Posterior cingulate gyrus (tissue), 11 donors: Measurements from ENCODE around the gene TPSD1.
A peak's percentile ranks its signal among the peaks of the same experiment; 100 is the strongest.
"Not testable (repeated sequence)": the region's sequence is repeated elsewhere in the genome, so short reads cannot be mapped to it uniquely, and the experiment has no call there.

Source experiments
- DNase-seq, 10 donors: peaks; one replicate each; pipeline versions ENCODE4 v3.0.0 to v3.0.0-alpha.2; 2020 to 2021; ENCODE audit warnings: mixed read lengths in 3 of 10
- intact Hi-C: fragments of 100-400 bp; cut with DNase I; formaldehyde crosslinking; loops from one replicate; pipeline ENCODE4 v1.15.1; 2023

TPSD1 gene

DNA sequence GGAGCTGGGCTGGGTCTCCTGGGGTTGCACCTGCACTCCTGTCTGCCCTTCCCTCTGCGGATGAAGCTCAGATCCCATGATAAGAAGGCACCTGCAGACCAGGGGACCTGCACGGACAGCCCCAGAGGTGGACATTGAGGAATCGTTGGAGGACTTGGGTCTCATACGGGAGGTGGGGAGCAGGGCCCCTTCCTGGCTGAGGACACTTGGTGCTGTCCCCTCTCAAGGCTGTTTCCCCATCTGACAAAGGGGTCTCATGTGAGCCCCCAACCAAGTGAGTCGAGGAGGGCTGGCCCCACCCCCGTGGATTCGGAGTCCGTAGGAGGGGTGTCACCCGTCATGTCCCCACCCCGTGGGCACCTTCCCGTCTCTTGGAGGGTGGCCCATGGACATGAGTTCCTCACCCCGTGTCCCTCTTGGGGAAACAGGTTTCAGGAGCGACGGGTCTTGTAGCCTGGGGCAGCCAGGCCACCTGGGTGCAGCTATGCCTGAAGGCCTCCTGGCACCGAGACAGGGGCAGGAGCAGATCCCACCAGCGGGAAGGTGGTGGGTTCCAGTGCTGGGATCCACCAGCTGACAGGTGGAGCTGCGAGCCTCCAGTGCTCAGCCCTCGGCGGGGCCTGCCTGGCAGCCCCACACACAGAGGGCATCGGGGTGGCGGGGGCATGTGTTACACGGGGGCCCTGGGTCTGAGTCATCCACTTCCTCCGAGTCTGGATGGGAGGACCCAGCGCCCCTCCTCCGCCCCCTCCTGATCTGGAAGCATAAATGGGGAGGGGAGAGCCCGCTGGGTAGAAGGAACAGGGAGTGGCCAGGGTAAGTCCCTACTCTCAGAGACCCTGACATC lies at the start of gene TPSD1:
Gene TPSD1 (plus strand): TSS at position 794 of the 847 bp plus-strand sequence. CDS start 212 bp downstream, outside the sequence.
- intact Hi-C loops, result not testable (repeated sequence)
- DNase-seq, result peak in 2 of 10 donors; percentile 59 to 63

DNA sequence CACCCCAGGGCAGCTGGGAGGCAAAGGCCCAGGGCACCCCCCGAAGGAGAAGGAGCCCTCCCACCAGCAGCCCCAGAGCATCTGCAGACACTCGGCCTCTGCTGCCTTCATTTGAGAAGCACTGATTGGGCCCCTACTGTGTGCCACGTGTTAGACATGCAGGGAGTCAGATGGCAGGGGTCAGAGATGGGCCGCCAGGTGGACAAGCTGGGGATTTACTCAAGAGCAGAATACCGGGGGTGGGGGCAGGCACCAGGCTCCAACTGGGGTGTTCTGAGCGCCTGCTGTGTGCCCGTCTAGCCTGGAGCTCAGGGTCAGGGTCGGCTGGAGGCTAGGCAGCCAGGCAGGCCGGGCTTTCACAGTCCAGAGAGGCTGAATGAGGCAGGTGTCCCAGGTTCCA lies 49.5 kb upstream of the TPSD1 start:
- intact Hi-C loops, result no loop called here
- no peak for DNase-seq

DNA sequence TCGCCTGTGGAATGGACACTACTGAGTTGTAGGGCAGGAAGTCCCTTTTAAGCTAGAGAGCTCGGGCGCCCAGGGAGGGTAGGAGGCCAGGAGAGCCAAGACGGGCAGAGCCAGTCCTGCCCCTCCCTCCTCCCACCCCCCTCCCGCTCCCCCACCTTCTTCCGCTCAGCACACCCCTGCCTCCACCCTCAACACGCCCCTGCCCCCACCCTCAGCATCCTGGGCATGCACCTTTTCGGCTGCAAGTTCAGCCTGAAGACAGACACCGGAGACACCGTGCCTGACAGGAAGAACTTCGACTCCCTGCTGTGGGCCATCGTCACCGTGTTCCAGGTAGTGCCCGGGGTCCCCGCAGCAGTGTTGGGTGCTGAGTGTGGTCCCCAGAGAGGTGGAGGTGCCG lies 49.1 kb upstream of the TPSD1 start:
- DNase-seq, result no peak
- intact Hi-C loops, result no loop called here

DNA sequence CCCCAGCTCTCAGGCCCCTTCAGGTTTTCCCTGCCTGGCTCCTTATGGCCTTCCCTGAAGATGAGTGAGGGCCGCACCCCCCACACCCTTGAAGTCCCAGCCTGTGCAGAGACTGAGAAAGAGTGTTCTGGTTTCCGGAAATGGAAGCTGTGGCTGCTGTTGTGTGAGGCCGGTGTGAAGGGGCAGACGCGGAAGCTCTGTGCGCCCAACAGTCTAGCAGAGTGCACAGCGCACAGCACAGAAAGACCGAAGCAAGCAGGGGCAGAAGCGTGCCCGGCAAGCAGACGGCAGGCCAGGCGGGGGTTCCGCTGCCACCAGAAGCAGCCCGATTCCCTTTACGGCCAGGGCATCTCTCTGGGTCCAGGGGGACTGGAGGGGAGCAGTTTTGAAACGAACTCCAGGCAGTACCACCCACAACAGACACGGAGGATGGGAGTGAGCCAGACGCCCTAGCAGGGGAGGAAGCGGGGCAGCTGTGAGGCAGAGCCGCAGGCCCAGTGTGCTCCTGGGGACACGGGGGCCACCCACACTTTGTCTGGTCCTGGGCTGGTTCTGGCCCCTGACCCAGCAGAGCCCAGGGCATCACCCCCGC lies 47.5 kb upstream of the TPSD1 start:
- intact Hi-C loops, result no loop called here

DNA sequence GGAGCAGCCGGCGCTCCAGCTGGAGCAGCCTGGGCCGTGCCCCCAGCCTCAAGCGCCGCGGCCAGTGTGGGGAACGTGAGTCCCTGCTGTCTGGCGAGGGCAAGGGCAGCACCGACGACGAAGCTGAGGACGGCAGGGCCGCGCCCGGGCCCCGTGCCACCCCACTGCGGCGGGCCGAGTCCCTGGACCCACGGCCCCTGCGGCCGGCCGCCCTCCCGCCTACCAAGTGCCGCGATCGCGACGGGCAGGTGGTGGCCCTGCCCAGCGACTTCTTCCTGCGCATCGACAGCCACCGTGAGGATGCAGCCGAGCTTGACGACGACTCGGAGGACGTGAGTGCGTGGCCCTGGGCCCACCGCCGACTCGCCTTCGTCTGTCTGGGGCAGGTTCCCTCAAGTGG lies 46.8 kb upstream of the TPSD1 start:
- intact Hi-C loops, result no loop called here
- DNase-seq, result no peak

More for the DNA sequence above, 47.5 kb upstream of the TPSD1 start:
- DNase-seq, result no peak

DNA sequence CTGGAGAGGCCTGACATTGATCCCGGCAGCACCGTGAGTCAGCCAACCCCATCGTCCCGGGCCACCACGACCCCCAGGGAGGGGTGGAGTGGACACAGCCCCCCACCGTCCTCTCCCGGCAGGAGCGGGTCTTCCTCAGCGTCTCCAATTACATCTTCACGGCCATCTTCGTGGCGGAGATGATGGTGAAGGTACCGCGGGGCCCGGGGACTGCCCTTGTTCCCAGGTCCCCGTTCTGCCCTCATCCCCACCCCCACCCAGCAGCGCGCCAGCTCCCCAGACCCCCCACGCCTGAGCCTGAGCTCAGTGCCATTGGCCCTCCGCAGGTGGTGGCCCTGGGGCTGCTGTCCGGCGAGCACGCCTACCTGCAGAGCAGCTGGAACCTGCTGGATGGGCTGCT lies 45.4 kb upstream of the TPSD1 start:
- intact Hi-C loops, result no loop called here

DNA sequence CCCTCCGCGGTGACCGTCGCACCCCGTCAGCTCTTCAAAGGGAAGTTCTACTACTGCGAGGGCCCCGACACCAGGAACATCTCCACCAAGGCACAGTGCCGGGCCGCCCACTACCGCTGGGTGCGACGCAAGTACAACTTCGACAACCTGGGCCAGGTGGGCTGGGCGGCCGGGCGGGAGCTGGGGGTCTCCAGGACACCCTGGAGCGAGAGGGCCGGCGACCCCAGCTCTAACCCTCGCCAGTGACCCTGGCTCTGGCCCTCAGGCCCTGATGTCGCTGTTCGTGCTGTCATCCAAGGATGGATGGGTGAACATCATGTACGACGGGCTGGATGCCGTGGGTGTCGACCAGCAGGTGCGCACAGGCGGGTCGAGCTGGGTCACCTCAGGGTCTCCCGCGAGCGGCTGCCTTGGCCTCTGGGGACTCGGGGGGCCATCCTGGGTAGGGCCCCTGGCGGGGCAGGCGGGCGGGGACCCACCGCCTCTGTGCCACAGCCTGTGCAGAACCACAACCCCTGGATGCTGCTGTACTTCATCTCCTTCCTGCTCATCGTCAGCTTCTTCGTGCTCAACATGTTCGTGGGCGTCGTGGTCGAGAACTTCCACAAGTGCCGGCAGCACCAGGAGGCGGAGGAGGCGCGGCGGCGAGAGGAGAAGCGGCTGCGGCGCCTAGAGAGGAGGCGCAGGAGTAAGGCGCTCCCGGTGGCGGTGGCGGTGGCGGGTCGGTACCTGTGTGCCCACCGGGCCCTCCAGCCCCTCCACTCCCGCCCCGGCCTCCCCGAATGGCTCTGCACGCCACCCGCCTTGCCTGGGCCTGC lies 44.2 kb upstream of the TPSD1 start:
- intact Hi-C loops, result no loop called here
- peak in 8 of 10 donors; percentile 35 to 95 (median 66) for DNase-seq

More for the DNA sequence above, 45.4 kb upstream of the TPSD1 start:
- DNase-seq, result no peak

DNA sequence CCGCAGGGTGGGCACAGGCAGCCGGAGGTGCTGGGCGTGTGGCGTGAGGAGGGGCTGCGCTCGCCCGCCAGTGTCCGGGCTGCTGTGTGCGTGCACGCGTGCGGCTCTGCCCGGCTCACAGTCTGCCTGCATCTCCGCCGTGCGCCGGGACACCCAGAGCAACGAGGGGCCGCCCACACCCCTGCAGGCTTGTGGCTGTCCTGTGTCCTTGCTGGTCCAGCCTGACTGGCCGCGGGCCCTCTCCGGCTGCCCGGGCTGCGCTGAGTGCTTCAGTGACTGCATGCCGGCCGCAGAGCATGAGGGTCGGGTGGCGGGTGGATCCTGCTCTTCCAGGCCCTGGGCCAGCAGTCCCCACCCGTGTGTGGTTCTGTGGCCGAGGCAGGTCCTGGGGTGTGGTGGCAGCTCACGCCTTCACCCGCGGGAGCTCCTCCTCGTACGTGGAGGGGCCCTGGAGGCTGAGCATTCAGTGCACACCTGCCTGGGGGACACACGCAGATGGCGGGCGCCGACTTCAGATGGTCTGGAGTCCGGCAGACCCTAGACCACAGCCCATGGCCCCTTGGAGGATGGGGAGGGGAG lies 43.2 kb upstream of the TPSD1 start:
- DNase-seq, result no peak
- intact Hi-C loops, result no loop called here

DNA sequence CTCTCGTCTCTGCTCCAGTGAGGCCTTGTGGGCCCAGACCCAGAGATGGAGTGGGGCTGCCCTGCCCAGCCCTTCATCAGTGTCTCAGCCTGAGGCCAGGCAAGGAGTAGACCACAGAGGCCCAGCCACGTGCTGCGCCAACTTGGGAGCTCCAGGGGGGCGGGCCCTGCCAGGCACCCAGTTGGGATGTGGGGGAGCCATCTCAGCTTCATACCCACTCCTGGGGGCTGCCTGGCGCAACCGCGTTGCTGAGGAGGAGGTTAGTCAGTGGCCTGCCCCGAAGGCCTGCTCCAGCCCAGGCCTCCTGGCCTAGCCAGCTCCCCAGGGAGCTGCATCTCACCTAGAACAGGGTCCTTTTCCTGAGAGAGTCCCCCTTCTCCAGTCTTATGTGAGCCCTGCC lies 42.6 kb upstream of the TPSD1 start:
- DNase-seq, result no peak
- intact Hi-C loops, result no loop called here

DNA sequence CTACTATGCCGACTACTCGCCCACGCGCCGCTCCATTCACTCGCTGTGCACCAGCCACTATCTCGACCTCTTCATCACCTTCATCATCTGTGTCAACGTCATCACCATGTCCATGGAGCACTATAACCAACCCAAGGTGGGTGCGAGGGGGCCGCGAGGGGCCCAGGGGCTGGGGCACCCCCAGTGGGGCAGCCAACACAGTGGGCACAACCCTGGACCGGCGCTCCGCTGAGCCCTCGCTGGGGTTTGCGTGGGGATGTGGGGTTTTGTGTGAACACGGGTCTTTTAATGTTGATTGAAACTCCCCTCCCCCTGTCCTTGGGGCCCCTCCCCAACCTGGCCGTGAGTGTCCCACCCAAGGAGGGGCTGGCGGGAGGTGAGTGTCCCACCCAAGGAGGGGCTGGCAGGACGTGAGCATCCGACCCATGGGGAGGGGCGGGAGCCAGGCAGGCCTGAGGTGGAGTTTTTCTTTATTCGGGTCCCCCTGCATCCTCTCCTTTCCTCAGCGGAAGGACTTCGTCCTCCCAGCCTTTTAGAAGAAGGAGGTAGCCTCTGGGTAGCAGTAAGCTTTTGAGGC lies 42.0 kb upstream of the TPSD1 start:
- intact Hi-C loops, result no loop called here
- DNase-seq, result no peak

DNA sequence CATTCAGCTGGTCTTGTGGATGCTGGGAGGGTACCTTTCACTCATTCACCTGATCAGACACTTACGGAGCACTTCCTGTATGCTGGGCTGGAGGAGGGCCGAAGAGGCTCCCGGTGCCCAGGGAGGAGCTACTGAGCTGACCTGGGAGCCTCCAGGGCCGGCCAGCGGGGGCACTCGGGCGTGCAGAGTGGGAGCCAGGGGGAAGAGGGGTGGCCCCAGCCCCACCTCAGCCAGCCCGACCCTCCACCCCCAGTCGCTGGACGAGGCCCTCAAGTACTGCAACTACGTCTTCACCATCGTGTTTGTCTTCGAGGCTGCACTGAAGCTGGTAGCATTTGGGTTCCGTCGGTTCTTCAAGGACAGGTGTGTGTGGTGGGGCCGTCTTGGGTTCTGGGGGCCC lies 41.1 kb upstream of the TPSD1 start:
- intact Hi-C loops, result no loop called here
- no peak for DNase-seq

DNA sequence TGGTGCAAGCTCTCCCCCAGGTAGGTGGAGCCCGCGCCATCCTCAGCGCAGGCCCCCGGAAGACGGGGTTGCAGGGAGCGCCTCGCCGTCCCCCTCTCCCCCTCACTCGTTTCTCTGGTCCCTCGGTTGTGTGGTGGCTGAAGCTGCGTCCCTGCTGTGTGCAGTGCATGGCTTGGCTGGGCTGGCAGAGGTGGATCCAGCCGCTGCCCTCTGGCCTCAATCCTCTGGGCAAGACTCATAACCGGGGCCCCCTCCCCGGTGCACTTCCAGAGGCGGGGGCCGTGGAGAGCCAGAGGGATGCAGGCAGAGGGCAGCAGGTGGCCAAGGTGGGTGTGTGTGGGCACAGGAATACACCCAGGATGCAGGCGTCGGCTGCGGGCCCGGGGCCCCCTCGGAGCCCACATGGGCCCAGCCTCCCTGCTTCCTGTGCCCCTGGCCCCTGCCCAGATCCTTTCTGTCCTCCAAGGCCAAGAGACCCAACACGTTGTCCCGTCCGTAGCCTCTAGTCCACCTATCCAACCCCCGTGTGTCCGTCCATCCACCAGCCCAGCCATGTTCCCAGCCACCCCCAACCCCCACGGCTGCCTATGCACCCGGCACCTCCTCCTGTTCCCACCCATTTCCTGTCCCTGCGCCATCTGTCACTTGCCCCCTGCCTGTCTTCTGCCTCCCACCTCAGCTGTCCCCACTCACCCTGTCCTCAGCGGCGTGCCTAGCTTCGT lies 40.1 kb upstream of the TPSD1 start:
- DNase-seq, result peak in 1 of 10 donors; percentile 78
- intact Hi-C loops, result no loop called here

DNA sequence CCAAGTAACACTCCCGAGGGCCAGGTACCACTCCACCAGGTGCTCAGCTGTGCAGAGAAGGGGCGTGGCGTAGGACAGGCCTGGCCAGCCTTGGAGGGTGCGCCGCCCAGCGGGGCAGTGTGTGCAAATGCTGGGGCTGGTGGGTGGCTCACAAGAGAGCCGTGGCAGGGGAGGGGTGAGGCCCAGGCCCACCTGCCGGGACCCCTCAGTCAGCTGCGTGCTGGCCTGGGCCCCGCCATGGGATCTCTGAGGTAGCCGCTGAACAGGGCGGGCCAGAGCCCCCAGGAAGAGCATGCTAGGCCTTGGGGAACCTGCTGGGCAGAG lies 39.6 kb upstream of the TPSD1 start:
- no peak for DNase-seq
- intact Hi-C loops, result no loop called here

DNA sequence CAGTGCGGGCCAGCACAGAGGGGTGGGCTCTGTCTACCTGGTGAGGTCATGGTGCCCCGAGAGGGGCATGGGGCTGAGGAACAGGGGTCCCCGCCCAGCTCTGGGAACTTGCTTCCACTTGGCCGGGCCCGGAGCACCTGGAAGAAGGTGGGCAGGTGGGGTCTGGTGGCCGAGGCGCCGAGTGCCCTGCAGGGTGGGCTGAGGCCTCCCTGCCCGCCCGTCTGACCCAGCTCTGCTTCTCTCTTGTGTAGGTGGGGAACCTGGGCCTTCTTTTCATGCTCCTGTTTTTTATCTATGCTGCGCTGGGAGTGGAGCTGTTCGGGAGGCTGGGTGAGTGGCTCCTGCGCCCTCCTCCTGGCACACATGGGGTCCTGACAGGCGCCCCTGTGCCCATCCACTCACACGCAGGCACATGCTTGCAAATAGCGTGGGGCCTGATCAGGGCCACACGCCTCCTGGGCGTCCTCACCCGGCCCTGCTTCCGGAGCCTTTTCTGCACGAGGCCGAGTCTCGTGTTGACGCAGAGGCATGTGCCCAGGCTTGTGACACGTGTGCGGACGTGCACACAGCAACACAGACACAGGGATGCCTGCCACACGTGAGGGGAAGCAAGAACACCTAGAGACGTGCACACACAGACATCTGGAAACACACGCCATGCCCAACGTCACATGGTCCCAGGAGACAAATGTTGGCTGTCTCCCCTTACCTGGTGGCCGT lies 39.0 kb upstream of the TPSD1 start:
- intact Hi-C loops, result no loop called here
- DNase-seq, result peak in 1 of 10 donors; percentile 64

DNA sequence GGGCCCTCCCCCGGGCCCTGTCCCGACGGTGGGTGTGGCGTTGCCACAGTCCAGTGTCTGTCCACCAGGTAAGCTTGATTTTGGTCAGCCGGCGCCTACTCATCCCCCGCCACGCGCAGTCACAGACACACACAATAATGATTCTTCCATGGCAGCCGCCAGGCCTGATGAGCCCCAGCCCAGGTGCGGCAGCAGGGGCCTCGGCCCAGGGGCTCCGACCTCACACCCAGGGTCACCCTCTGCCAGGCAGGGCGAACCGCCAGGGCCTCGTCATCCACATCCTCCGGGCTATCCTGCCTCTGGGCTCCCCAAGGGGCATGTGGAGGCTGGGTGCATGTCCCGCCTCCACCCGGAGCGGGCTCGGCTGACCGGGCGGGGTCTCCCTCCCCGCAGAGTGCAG lies 38.3 kb upstream of the TPSD1 start:
- intact Hi-C loops, result no loop called here
- DNase-seq, result peak in 1 of 10 donors; percentile 69

DNA sequence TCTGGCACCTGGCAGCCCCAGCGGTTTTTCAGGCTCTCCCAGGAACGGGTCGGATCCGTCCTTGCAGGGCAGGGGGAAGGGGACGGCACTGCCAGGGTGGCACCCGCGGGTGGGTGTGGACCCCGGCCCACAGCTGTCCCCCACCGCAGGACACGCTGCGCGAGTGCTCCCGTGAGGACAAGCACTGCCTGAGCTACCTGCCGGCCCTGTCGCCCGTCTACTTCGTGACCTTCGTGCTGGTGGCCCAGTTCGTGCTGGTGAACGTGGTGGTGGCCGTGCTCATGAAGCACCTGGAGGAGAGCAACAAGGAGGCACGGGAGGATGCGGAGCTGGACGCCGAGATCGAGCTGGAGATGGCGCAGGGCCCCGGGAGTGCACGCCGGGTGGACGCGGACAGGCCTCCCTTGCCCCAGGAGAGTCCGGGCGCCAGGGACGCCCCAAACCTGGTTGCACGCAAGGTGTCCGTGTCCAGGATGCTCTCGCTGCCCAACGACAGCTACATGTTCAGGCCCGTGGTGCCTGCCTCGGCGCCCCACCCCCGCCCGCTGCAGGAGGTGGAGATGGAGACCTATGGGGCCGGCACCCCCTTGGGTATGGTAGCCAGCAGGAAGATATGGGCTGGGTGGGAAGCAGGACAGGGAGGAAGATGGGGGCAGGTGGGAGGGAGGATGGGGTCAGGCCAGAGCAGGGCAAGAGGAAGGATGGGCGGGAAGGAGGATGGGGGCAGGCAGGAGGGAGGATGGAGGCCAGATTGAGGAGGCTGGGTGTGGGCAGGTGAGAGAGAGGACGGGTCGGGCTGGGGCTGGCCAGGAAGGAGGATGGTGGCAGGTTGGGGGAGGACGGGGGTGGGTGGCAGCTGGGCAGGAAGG lies 37.6 kb upstream of the TPSD1 start:
- DNase-seq, result peak in 1 of 10 donors; percentile 85
- intact Hi-C loops, result no loop called here

DNA sequence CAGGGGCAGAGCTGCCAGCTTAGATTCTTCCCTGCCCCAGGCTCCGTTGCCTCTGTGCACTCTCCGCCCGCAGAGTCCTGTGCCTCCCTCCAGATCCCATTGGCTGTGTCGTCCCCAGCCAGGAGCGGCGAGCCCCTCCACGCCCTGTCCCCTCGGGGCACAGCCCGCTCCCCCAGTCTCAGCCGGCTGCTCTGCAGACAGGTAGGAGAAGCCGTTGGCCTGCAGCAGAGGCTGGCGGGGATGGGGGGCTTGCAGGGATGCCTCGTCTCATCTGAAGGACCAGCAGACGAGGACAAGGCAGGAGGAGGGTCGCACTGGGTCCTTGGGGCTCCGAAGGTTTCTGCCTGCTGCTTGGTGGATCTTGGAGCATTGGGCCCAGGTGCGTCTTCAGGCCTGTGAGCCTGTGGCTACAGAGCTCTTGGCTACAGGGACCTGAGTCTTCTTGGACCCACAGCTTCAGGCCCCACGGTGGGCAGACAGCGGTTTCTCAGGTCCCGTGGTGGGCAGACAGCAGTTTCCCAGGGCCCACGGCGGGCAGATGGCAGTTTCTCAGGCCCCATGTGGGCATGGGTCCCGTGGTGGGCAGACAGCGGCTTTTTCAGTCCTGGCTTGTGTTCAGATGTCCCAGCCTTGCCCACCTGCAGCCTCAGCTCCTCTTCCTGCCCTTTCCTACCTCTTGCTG lies 36.8 kb upstream of the TPSD1 start:
- intact Hi-C loops, result no loop called here

More for the DNA sequence above, 36.8 kb upstream of the TPSD1 start:
- peak in 1 of 10 donors; percentile 79 for DNase-seq
